ENCODE results near the gene OSBPL8.

The OSBPL8 gene

DNA sequence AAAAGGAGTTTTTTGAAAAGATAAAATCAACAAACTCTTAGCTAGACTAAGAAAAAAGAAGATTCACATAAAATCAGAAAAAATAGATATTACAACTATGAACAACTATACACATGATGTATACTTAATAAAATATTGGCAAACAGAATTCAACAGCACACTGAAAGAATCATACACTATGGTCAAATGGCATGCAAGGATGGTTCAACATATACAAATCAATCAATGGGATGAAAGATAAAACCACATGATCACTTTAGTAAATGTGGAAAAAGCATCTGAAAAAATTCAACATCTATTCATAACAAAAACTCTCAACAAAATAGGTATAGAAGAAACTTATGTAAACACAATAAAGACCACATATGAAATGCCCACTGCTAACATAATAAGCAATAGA lies 126.8 kb downstream of the OSBPL8 start:
- Histone ChIP-seq H3K27me3 (ENCODE audit: control insufficient read depth in 1 of 2, insufficient read depth in 2 of 2, low read length in 2 of 2) (no peaks in the 10 kb centered on the region), H3K27ac (ENCODE audit: low read depth, low read length) (no peak overlapping the region), H3K4me3 (ENCODE audit: low read depth in 1 of 2, low read length in 2 of 2) (no peak overlapping the region), H3K9ac (ENCODE audit: low read depth in 1 of 2, low read length in 2 of 2) (no peak overlapping the region), H3K36me3 (ENCODE audit: control insufficient read depth in 1 of 2, insufficient read depth in 2 of 2, low read length in 2 of 2) (no peaks in the 10 kb centered on the region), H3K9me3 (ENCODE audit: control insufficient read depth in 1 of 2, low read length in 2 of 2) (peaks cover 9 to 14% of the 10 kb centered on the region in 2 donors), H3K4me1 (ENCODE audit: control insufficient read depth in 1 of 2, insufficient read depth in 2 of 2, low read length in 2 of 2) (no peaks in the 10 kb centered on the region)

DNA sequence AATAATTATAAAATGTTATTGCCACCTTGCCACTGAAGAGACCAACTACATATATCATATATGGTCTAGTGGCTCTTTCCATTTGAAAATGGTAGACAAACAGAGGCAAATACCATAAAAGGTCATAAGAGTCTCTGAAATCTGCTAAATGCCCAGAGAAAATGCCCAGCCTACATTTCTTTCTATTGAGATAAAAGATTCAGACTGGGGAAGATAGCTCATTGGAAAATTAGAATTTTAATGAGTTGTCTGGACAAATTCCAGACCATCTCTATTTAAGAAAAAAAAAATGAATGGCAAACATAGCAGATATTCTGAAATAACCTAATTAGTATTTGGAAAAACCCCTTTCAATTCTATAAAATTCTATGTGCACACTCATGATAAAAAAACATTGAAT lies 131.5 kb downstream of the OSBPL8 start:
- no peaks in the 10 kb centered on the region for H3K27me3 ChIP-seq (ENCODE audit: control insufficient read depth in 1 of 2, insufficient read depth in 2 of 2, low read length in 2 of 2)
- peaks cover 15 to 24% of the 10 kb centered on the region in 2 donors for H3K9me3 ChIP-seq (ENCODE audit: control insufficient read depth in 1 of 2, low read length in 2 of 2)
- H3K9ac ChIP-seq (ENCODE audit: low read depth in 1 of 2, low read length in 2 of 2) = no peak overlapping the region

DNA sequence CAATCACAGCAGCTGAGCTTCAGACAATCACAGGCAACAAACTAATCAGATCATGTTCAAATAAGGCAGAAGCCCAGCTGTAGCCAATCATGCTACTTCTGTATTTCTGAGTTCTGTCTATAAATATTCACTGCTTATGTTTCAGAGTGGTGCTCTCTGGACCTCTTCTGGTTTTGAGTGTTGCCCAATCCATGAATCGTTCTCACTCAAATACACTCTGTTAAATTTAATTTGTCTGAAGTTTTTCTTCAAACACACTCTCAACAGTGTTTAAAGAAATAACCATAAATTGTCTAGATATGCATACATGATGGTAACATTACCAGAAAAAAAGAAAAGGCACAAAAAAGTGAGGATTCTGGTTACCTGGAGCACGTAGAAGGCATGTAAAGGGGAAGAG lies 133.4 kb downstream of the OSBPL8 start:
- Histone ChIP-seq H3K27ac (ENCODE audit: low read depth, low read length) (no peak overlapping the region), H3K4me3 (ENCODE audit: low read depth in 1 of 2, low read length in 2 of 2) (no peak overlapping the region), H3K27me3 (ENCODE audit: control insufficient read depth in 1 of 2, insufficient read depth in 2 of 2, low read length in 2 of 2) (no peaks in the 10 kb centered on the region), H3K9ac (ENCODE audit: low read depth in 1 of 2, low read length in 2 of 2) (no peak overlapping the region), H3K9me3 (ENCODE audit: control insufficient read depth in 1 of 2, low read length in 2 of 2) (peaks cover 13 to 19% of the 10 kb centered on the region in 2 donors), H3K4me1 (ENCODE audit: control insufficient read depth in 1 of 2, insufficient read depth in 2 of 2, low read length in 2 of 2) (peaks cover 0 to 11% of the 10 kb centered on the region in 2 donors), H3K36me3 (ENCODE audit: control insufficient read depth in 1 of 2, insufficient read depth in 2 of 2, low read length in 2 of 2) (peaks cover 0 to 6% of the 10 kb centered on the region in 2 donors)

More for the DNA sequence above, 131.5 kb downstream of the OSBPL8 start:
- Histone ChIP-seq H3K4me1 (ENCODE audit: control insufficient read depth in 1 of 2, insufficient read depth in 2 of 2, low read length in 2 of 2) (peaks cover 0 to 2% of the 10 kb centered on the region in 2 donors), H3K27ac (ENCODE audit: low read depth, low read length) (no peak overlapping the region), H3K36me3 (ENCODE audit: control insufficient read depth in 1 of 2, insufficient read depth in 2 of 2, low read length in 2 of 2) (peaks cover 0 to 6% of the 10 kb centered on the region in 2 donors), H3K4me3 (ENCODE audit: low read depth in 1 of 2, low read length in 2 of 2) (no peak overlapping the region)

DNA sequence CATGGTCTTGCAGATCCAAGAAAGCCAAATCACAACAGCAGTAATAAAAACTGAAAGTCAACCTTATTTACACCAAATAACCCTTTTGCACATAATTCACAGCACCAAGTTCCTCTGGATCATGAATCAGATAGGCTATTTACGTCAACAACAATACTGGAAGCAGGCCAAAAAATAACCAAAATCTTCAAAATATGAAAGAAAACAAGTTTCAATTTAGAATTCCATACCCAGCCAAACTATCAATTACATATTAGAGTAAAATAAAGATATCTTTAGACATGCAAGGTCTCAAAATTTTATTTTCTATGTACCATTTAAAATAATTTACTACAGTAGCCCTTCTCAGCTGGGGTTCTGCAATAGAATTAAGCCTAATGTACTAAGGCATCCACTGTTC lies 134.6 kb downstream of the OSBPL8 start:
- Histone ChIP-seq H3K9me3 (ENCODE audit: control insufficient read depth in 1 of 2, low read length in 2 of 2) (peaks cover 13 to 19% of the 10 kb centered on the region in 2 donors), H3K4me1 (ENCODE audit: control insufficient read depth in 1 of 2, insufficient read depth in 2 of 2, low read length in 2 of 2) (peaks cover 0 to 11% of the 10 kb centered on the region in 2 donors), H3K36me3 (ENCODE audit: control insufficient read depth in 1 of 2, insufficient read depth in 2 of 2, low read length in 2 of 2) (peaks cover 0 to 6% of the 10 kb centered on the region in 2 donors)

DNA sequence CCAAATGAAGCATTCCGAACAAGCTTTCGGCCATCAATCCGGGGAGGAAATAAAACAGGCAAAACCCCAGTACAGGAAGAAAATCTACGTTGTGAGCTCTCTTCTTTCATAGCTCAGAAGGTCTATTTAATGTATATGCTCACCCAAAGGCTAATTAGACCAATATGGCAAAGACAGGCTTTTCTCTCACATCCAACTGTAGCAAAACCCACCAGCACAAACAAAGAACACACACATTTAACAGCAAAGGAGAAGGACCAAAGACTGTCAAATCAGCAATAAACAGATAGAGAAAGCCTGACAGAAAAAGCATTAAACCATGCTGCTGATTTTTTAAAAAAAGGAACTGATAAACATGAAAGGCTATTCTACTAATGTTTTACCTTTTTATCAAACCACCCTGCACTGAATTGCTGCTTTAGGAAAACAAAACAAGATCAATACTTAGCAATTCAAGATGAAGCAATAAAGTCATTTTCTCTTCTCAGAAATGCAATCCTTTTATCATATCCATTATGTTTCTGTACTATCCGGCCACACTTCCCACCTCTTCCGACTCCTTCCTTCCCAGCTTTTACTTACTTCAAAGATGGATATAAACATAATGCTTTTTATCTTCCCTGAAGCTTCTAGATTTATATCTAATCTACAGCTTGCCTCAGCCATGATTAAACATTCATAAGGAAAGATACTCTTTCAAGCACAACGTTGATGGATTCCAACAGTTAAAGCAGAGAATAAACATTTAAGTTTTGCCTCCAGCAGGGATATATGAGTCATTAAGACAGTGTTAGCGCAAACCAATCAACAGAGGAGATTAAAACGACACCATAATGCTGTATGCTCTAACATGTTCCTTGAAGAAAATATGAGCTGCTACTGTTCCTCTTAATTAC lies 136.8 kb downstream of the OSBPL8 start:
- Histone ChIP-seq H3K4me1 (ENCODE audit: control insufficient read depth in 1 of 2, insufficient read depth in 2 of 2, low read length in 2 of 2) (peaks cover 0 to 11% of the 10 kb centered on the region in 2 donors), H3K4me3 (ENCODE audit: low read depth in 1 of 2, low read length in 2 of 2) (peak overlapping the region; percentile 11 to 19), H3K9ac (ENCODE audit: low read depth in 1 of 2, low read length in 2 of 2) (no peak overlapping the region), H3K36me3 (ENCODE audit: control insufficient read depth in 1 of 2, insufficient read depth in 2 of 2, low read length in 2 of 2) (peaks cover 0 to 6% of the 10 kb centered on the region in 2 donors), H3K27ac (ENCODE audit: low read depth, low read length) (no peak overlapping the region), H3K9me3 (ENCODE audit: control insufficient read depth in 1 of 2, low read length in 2 of 2) (peaks cover 13 to 19% of the 10 kb centered on the region in 2 donors), H3K27me3 (ENCODE audit: control insufficient read depth in 1 of 2, insufficient read depth in 2 of 2, low read length in 2 of 2) (no peaks in the 10 kb centered on the region)

More for the DNA sequence above, 134.6 kb downstream of the OSBPL8 start:
- H3K4me3 ChIP-seq (ENCODE audit: low read depth in 1 of 2, low read length in 2 of 2) = no peak overlapping the region
- H3K27me3 ChIP-seq (ENCODE audit: control insufficient read depth in 1 of 2, insufficient read depth in 2 of 2, low read length in 2 of 2) = no peaks in the 10 kb centered on the region
- no peak overlapping the region for H3K9ac ChIP-seq (ENCODE audit: low read depth in 1 of 2, low read length in 2 of 2)
- no peak overlapping the region for H3K27ac ChIP-seq (ENCODE audit: low read depth, low read length)

DNA sequence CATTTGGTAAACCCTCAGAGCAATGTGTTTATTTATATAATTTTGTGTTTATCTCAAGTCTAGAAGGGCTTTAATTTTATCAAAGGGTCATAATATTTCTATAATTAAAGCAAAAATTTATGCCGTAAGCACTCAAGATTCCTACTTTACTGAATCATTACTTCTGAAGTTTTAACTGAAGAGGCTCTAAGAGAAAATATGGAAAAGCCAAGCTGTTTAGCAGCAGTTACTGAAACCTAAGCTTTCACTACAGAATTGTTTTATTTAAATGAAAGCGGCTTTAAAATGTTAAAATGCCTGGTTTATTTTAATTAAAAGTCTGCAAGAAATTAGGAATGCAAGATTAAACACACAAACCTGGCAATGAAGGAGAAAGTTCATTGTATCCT lies 137.4 kb downstream of the OSBPL8 start:
- H3K9me3 ChIP-seq (ENCODE audit: control insufficient read depth in 1 of 2, low read length in 2 of 2) = peaks cover 13 to 19% of the 10 kb centered on the region in 2 donors
- no peaks in the 10 kb centered on the region for H3K27me3 ChIP-seq (ENCODE audit: control insufficient read depth in 1 of 2, insufficient read depth in 2 of 2, low read length in 2 of 2)
- no peak overlapping the region for H3K27ac ChIP-seq (ENCODE audit: low read depth, low read length)
- H3K9ac ChIP-seq (ENCODE audit: low read depth in 1 of 2, low read length in 2 of 2) = no peak overlapping the region
- peaks cover 0 to 11% of the 10 kb centered on the region in 2 donors for H3K4me1 ChIP-seq (ENCODE audit: control insufficient read depth in 1 of 2, insufficient read depth in 2 of 2, low read length in 2 of 2)
- no peak overlapping the region for H3K4me3 ChIP-seq (ENCODE audit: low read depth in 1 of 2, low read length in 2 of 2)
- H3K36me3 ChIP-seq (ENCODE audit: control insufficient read depth in 1 of 2, insufficient read depth in 2 of 2, low read length in 2 of 2) = peaks cover 0 to 6% of the 10 kb centered on the region in 2 donors

DNA sequence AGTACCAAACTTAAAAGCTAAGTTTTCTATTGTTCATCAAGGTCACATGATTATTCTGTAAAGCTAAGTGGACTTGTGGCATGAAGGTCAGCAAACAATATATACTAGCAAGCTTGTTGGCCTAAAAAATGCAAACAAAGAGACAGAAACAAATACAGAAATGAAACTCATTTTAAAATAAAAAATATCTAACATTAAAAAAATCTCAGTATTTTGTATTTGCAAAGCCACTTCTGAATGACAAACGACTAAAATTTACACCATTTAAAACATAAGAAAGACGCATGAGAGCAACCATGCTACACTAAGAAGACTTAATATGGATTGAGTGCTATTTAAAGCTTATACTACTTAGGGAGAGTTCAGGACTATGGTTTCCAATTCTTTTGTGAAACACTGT lies 138.5 kb downstream of the OSBPL8 start:
- H3K27me3 ChIP-seq (ENCODE audit: control insufficient read depth in 1 of 2, insufficient read depth in 2 of 2, low read length in 2 of 2) = no peaks in the 10 kb centered on the region
- H3K36me3 ChIP-seq (ENCODE audit: control insufficient read depth in 1 of 2, insufficient read depth in 2 of 2, low read length in 2 of 2) = peaks cover 0 to 6% of the 10 kb centered on the region in 2 donors
- no peak overlapping the region for H3K9ac ChIP-seq (ENCODE audit: low read depth in 1 of 2, low read length in 2 of 2)
- H3K4me3 ChIP-seq (ENCODE audit: low read depth in 1 of 2, low read length in 2 of 2) = no peak overlapping the region
- H3K27ac ChIP-seq (ENCODE audit: low read depth, low read length) = no peak overlapping the region
- peaks cover 13 to 18% of the 10 kb centered on the region in 2 donors for H3K9me3 ChIP-seq (ENCODE audit: control insufficient read depth in 1 of 2, low read length in 2 of 2)
- H3K4me1 ChIP-seq (ENCODE audit: control insufficient read depth in 1 of 2, insufficient read depth in 2 of 2, low read length in 2 of 2) = peaks cover 0 to 11% of the 10 kb centered on the region in 2 donors

DNA sequence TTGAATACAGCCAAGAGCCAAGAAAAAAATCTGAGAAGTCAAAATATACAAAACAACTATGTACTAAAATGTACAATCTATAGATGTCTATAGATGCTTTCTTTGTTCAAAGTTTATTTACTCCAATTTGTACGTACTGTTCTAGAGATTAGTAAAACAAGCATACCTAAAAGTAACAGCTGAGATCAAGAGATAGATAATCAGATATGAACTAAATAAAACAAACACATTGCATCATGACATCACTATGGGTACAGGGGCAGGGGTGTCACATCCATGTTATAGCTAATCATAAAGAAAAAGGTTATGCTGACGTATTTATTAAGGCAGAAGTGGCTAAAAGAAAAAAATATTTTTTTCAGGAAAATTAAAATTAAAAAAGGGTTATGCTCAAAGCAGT lies 139.3 kb downstream of the OSBPL8 start:
- no peak overlapping the region for H3K4me3 ChIP-seq (ENCODE audit: low read depth in 1 of 2, low read length in 2 of 2)
- peaks cover 6 to 10% of the 10 kb centered on the region in 2 donors for H3K9me3 ChIP-seq (ENCODE audit: control insufficient read depth in 1 of 2, low read length in 2 of 2)
- H3K9ac ChIP-seq (ENCODE audit: low read depth in 1 of 2, low read length in 2 of 2) = no peak overlapping the region
- no peaks in the 10 kb centered on the region for H3K27me3 ChIP-seq (ENCODE audit: control insufficient read depth in 1 of 2, insufficient read depth in 2 of 2, low read length in 2 of 2)
- H3K36me3 ChIP-seq (ENCODE audit: control insufficient read depth in 1 of 2, insufficient read depth in 2 of 2, low read length in 2 of 2) = peaks cover 0 to 1% of the 10 kb centered on the region in 2 donors
- peaks cover 0 to 11% of the 10 kb centered on the region in 2 donors for H3K4me1 ChIP-seq (ENCODE audit: control insufficient read depth in 1 of 2, insufficient read depth in 2 of 2, low read length in 2 of 2)
- no peak overlapping the region for H3K27ac ChIP-seq (ENCODE audit: low read depth, low read length)

DNA sequence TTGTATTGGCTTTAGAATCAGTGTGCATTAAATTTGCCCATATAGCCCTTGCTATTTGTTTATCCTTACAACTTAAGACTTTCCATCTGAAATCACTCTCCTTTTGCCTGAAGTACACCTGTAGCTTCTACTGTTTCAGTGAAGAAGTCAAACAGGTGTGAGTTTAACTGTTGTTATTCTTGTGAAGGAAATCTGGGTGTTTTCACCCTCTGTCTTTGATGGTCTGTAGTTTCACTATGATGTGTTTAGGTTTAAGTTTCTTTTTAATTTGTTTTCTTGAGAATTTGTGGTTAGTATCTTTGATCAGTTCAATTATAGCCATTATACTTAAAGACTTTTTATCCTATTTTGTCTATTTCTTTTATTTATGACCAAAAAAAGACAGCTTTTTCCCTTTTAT lies 142.5 kb downstream of the OSBPL8 start:
- H3K36me3 ChIP-seq (ENCODE audit: control insufficient read depth in 1 of 2, insufficient read depth in 2 of 2, low read length in 2 of 2) = no peaks in the 10 kb centered on the region
- H3K4me1 ChIP-seq (ENCODE audit: control insufficient read depth in 1 of 2, insufficient read depth in 2 of 2, low read length in 2 of 2) = no peaks in the 10 kb centered on the region
- no peak overlapping the region for H3K4me3 ChIP-seq (ENCODE audit: low read depth in 1 of 2, low read length in 2 of 2)
- H3K27me3 ChIP-seq (ENCODE audit: control insufficient read depth in 1 of 2, insufficient read depth in 2 of 2, low read length in 2 of 2) = no peaks in the 10 kb centered on the region
- H3K9ac ChIP-seq (ENCODE audit: low read depth in 1 of 2, low read length in 2 of 2) = no peak overlapping the region
- H3K9me3 ChIP-seq (ENCODE audit: control insufficient read depth in 1 of 2, low read length in 2 of 2) = no peaks in the 10 kb centered on the region
- no peak overlapping the region for H3K27ac ChIP-seq (ENCODE audit: low read depth, low read length)

DNA sequence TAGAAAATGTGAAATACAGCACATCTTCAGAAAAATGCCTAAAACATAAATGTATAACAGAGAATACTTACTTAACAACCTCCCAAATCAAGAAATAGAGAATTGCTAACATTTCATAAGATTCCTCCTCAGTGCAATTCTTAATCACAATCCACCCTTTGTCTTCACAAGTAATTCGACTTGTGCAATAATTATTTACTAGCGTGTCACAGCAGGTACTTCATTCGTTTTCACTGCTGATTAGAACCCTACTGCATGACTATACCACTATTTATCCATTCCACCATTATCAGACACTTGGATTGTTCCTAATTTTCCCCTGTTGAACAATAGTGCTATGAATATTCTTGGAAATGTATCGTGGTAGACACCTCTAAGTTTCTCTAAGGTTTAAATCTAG lies 146.4 kb downstream of the OSBPL8 start:
- no peak overlapping the region for H3K4me3 ChIP-seq (ENCODE audit: low read depth in 1 of 2, low read length in 2 of 2)

More for the DNA sequence above, 146.4 kb downstream of the OSBPL8 start:
- H3K36me3 ChIP-seq (ENCODE audit: control insufficient read depth in 1 of 2, insufficient read depth in 2 of 2, low read length in 2 of 2) = no peaks in the 10 kb centered on the region
- H3K9me3 ChIP-seq (ENCODE audit: control insufficient read depth in 1 of 2, low read length in 2 of 2) = no peaks in the 10 kb centered on the region
- no peak overlapping the region for H3K9ac ChIP-seq (ENCODE audit: low read depth in 1 of 2, low read length in 2 of 2)
- H3K27ac ChIP-seq (ENCODE audit: low read depth, low read length) = no peak overlapping the region
- no peaks in the 10 kb centered on the region for H3K4me1 ChIP-seq (ENCODE audit: control insufficient read depth in 1 of 2, insufficient read depth in 2 of 2, low read length in 2 of 2)
- no peaks in the 10 kb centered on the region for H3K27me3 ChIP-seq (ENCODE audit: control insufficient read depth in 1 of 2, insufficient read depth in 2 of 2, low read length in 2 of 2)

All from duodenal mucosa (tissue), 2 donors.